ENCODE measurements around the gene CCR5AS. TPM values are rescaled to one million over a fixed set of nuclear protein-coding genes. Genes with fewer than 3 reads are reported as not detected.

CCR5AS gene

GRCh38 chr3:46318207-46318927, 88.5 kb downstream of the CCR5AS start:
- DNase-seq (ENCODE audit: low read depth), result no peak

- no peak for DNase-seq (ENCODE audit: low read depth)
Observed at GRCh38 chr3:46316206-46316605, 90.7 kb downstream of the CCR5AS start.

GRCh38 chr3:46314517-46314916, 92.3 kb downstream of the CCR5AS start:
- no peak for DNase-seq (ENCODE audit: low read depth)

Other genes starting within 250 kb of the CCR5AS start
- gene CCR1, start 198.8 kb downstream of the CCR5AS start, total RNA-seq, result 0.53 and 0.57 TPM in 2 replicates
- 0.10 TPM in 1 of 2 replicates, not detected in the other for gene CCR3, start 164.6 kb downstream of the CCR5AS start, total RNA-seq
- not detected in 2 replicates for gene CCR2, start 53.0 kb downstream of the CCR5AS start, total RNA-seq
- gene CCR5, start 36.1 kb downstream of the CCR5AS start, total RNA-seq, result not detected in 2 replicates
- gene CCRL2, start 193 bp upstream of the CCR5AS start, total RNA-seq, result 0.78 and 2.1 TPM in 2 replicates
- gene LTF, start 57.8 kb upstream of the CCR5AS start, total RNA-seq, result 2.2 and 5.6 TPM in 2 replicates
- gene RTP3, start 90.9 kb upstream of the CCR5AS start, total RNA-seq, result not detected in 2 replicates
- 7.0 and 8.2 TPM in 2 replicates for gene LRRC2, start 159.2 kb upstream of the CCR5AS start, total RNA-seq
- gene FAM240A, start 205.5 kb upstream of the CCR5AS start, total RNA-seq, result not detected in 2 replicates